HepG2 (cell line): ENCODE results near the gene CLDN4. TPM values are rescaled to one million over a fixed set of nuclear protein-coding genes. Genes with fewer than 3 reads are reported as not detected.

Source experiments
- ATAC-seq: fragments of 200-7000 bp; cut with Tn5 transposase; 3 replicates; pipeline ENCODE4 v1.9.1; 2020; ENCODE audit warnings: mild to moderate bottlenecking, moderate library complexity
- BruUV-seq: library from RNA; stranded (reverse); fragments of 400-500 nt; replicated peaks from 2 replicates; lab custom pipeline; 2021; lab: Mats Ljungman, UMichigan
- CTCF ChIA-PET: fragments of 300-600 bp; formaldehyde crosslinking; extraction: SDS; loops from one replicate; lab custom pipeline; 2021; ENCODE audit warnings: low total read pairs, inconsistent platforms, low intra/inter-chr PET ratio; lab: Yijun Ruan, JAX
- POLR2A ChIA-PET: fragments of 350-600 bp; sonication (Branson Sonifier 250); formaldehyde crosslinking; loops from one replicate; lab custom pipeline; 2020; ENCODE audit warnings: antibody characterized with exemption, inconsistent platforms; lab: Yijun Ruan, JAX
- DNase-seq: peaks from one replicate; pipeline ENCODE4 v3.0.0-alpha.2; 2015; ENCODE audit warnings: low spot score
- FAIRE-seq: peaks from 3 replicates; lab custom pipeline; 2011; peaks lifted over from hg19 to GRCh38; lab: Jason Lieb, UNC
- H2AFZ ChIP-seq: one replicate; pipeline ENCODE4 v1.6.1; 2011; ENCODE audit warnings: low read length, inconsistent platforms
- H3K27ac ChIP-seq: fragments of 300-600 bp; 3 replicates; pipeline ENCODE4 v1.8.0; 2011; ENCODE audit warnings: mixed run types, mild to moderate bottlenecking, mixed read lengths, low read length, inconsistent platforms; ENCODE audit not compliant: insufficient read depth; ENCODE audit errors: extremely low read length
- H3K27me3 ChIP-seq, 2 experiments: fragments of 200-600 bp in 1 of 2; 2 replicates in 1 of 2; 3 replicates in 1 of 2; pipeline versions ENCODE4 v1.6.0 to v1.8.0; 2011; ENCODE audit warnings: low read length in 2 of 2, mild to moderate bottlenecking in 2 of 2, moderate library complexity in 2 of 2, inconsistent platforms in 1 of 2; ENCODE audit not compliant: insufficient read depth in 2 of 2, control insufficient read depth in 1 of 2
- H3K36me3 ChIP-seq, 2 experiments: fragments of 200-600 bp in 1 of 2; replicated peaks in 1 of 2; 2 replicates in 1 of 2; 3 replicates in 1 of 2; pipeline versions ENCODE4 v1.5.1 to v1.8.0; 2011; ENCODE audit warnings: low read length in 2 of 2, inconsistent platforms in 1 of 2; ENCODE audit not compliant: insufficient read depth in 2 of 2, control insufficient read depth in 1 of 2
- H3K4me1 ChIP-seq: 2 replicates; pipeline ENCODE4 v1.5.1; 2012; ENCODE audit warnings: low read length, inconsistent platforms; ENCODE audit not compliant: insufficient read depth
- H3K4me2 ChIP-seq: 2 replicates; pipeline ENCODE4 v1.6.0; 2011; ENCODE audit warnings: low read depth, low read length, inconsistent platforms
- H3K4me3 ChIP-seq, 3 experiments: fragments of 200-600 bp in 1 of 3; sonication (generic), shearing (Covaris generic) in 1 of 3; replicated peaks in 1 of 3; 2 replicates each; pipeline ENCODE4 v1.5.1; 2011 to 2016; ENCODE audit warnings: low read length in 3 of 3, inconsistent platforms in 2 of 3, low read depth in 2 of 3, mild to moderate bottlenecking in 2 of 3, control low read depth in 1 of 3, mixed read lengths in 1 of 3; ENCODE audit not compliant: insufficient read depth in 1 of 3
- H3K79me2 ChIP-seq: one replicate; pipeline ENCODE4 v1.6.1; 2011; ENCODE audit warnings: low read length, inconsistent platforms; ENCODE audit not compliant: insufficient read depth
- H3K9ac ChIP-seq: 2 replicates; pipeline ENCODE4 v1.6.0; 2011; ENCODE audit warnings: mild to moderate bottlenecking, low read depth, low read length, inconsistent platforms; ENCODE audit not compliant: insufficient read depth
- H3K9me3 ChIP-seq: 2 replicates; pipeline ENCODE4 v1.5.1; 2012; ENCODE audit warnings: mild to moderate bottlenecking, low read length
- H4K20me1 ChIP-seq: 2 replicates; pipeline ENCODE4 v1.6.0; 2011; ENCODE audit warnings: inconsistent platforms, mild to moderate bottlenecking, low read length, moderate library complexity; ENCODE audit not compliant: insufficient read depth
- ATF1 ChIP-seq: IDR thresholded peaks from 2 replicates; pipeline ENCODE4 v1.6.1; 2016; ENCODE audit warnings: mild to moderate bottlenecking, control low read depth
- BRCA1 ChIP-seq: sonication (generic); formaldehyde crosslinking; IDR thresholded peaks from 2 replicates; pipeline ENCODE4 v1.4.0; 2020; ENCODE audit warnings: missing genetic modification reagents
- DNMT1 ChIP-seq: sonication (generic); formaldehyde crosslinking; IDR thresholded peaks from 2 replicates; pipeline ENCODE4 v1.5.1; 2020; ENCODE audit warnings: mild to moderate bottlenecking, missing genetic modification reagents
- EHMT2 ChIP-seq: fragments of 200-600 bp; sonication (generic); IDR thresholded peaks from 2 replicates; pipeline ENCODE4 v1.7.0; 2017; ENCODE audit warnings: antibody characterized with exemption, low read depth, low read length, borderline replicate concordance
- FOXP4 ChIP-seq: sonication (generic); formaldehyde crosslinking; IDR thresholded peaks from 2 replicates; pipeline ENCODE4 v1.4.0; 2020; ENCODE audit warnings: missing genetic modification reagents
- HDAC1 ChIP-seq: sonication (generic); formaldehyde crosslinking; IDR thresholded peaks from 2 replicates; pipeline ENCODE4 v1.5.1; 2020; ENCODE audit warnings: mild to moderate bottlenecking, missing genetic modification reagents
- IRX3 ChIP-seq: sonication (generic); formaldehyde crosslinking; IDR thresholded peaks from 2 replicates; pipeline ENCODE4 v1.8.1; 2023; ENCODE audit warnings: mild to moderate bottlenecking, low read depth, missing genetic modification reagents, borderline replicate concordance
- PCBP2 ChIP-seq: fragments of 200-400 bp; formaldehyde crosslinking; optimal IDR thresholded peaks from 2 replicates; pipeline ENCODE3; 2018; ENCODE audit warnings: low read length, low read depth; ENCODE audit not compliant: poor library complexity, severe bottlenecking
- PPARG ChIP-seq: conservative IDR thresholded peaks from 2 replicates; pipeline ENCODE4 v1.6.1; 2016; ENCODE audit warnings: missing biosample characterization, missing genetic modification reagents
- RELA ChIP-seq: sonication (generic); formaldehyde crosslinking; IDR thresholded peaks from 2 replicates; pipeline ENCODE4 v1.4.0; 2020; ENCODE audit warnings: missing genetic modification reagents
- ZBTB1 ChIP-seq: sonication (generic); formaldehyde crosslinking; IDR thresholded peaks from 2 replicates; pipeline ENCODE4 v1.4.0; 2020; ENCODE audit warnings: missing genetic modification reagents, borderline replicate concordance
- ZNF17 ChIP-seq: sonication (generic); formaldehyde crosslinking; IDR thresholded peaks from 2 replicates; pipeline ENCODE4 v1.5.0; 2020; ENCODE audit warnings: mild to moderate bottlenecking, missing genetic modification reagents
- ZNF746 ChIP-seq: sonication (generic); formaldehyde crosslinking; IDR thresholded peaks from 2 replicates; pipeline ENCODE4 v1.8.0; 2022; ENCODE audit warnings: mild to moderate bottlenecking, missing genetic modification reagents
- ZNF776 ChIP-seq: sonication (generic); formaldehyde crosslinking; IDR thresholded peaks from 2 replicates; pipeline ENCODE4 v1.4.0; 2020; ENCODE audit warnings: mild to moderate bottlenecking, missing genetic modification reagents
- ZSCAN21 ChIP-seq: sonication (generic); formaldehyde crosslinking; IDR thresholded peaks from 2 replicates; pipeline ENCODE4 v1.8.0; 2022; ENCODE audit warnings: mild to moderate bottlenecking, missing genetic modification reagents, moderate library complexity, borderline replicate concordance
- ZSCAN25 ChIP-seq: sonication (generic); formaldehyde crosslinking; IDR thresholded peaks from 2 replicates; pipeline ENCODE4 v1.8.0; 2022; ENCODE audit warnings: mild to moderate bottlenecking, missing genetic modification reagents
- WGBS: methylation state at CpG from one replicate; pipeline ENCODE4 v1.1.6; 2017; ENCODE audit warnings: low lambda C conversion rate; 5-methylcytosine and 5-hydroxymethylcytosine counted together
- in situ Hi-C: cut with HindIII; loops from 2 replicates; pipeline ENCODE4 v1.10.0; 2017; ENCODE audit warnings: low pct_unique_long_range_greater_than_20kb; ENCODE audit not compliant: extremely low pct_ligation_motif_present
- intact Hi-C: fragments of 100-400 bp; cut with micrococcal nuclease; formaldehyde crosslinking; loops from one replicate; pipeline ENCODE4 v1.10.0; 2022; ENCODE audit not compliant: unreplicated experiment
- polyA plus RNA-seq, 8 experiments: library from polyadenylated mRNA; depleted of rRNA in 3 of 8; stranded (reverse) in 7 of 8; unstranded in 1 of 8; fragments of >200 nt; fragmentation: Illumina TruSeq in 4 of 8; extraction: Trizol in 4 of 8; gene quantifications; 2 replicates each; pipeline versions ENCODE4 v1.2.1 to v1.2.3, GENCODE V29; 2011 to 2016; ENCODE audit warnings: low read depth in 4 of 8, missing spikeins in 1 of 8, mixed read lengths in 1 of 8; ENCODE audit not compliant: insufficient read depth in 1 of 8
- total RNA-seq, 5 experiments: library from RNA; depleted of rRNA; stranded (reverse); fragments of >200 nt; fragmentation: Illumina TruSeq; extraction: Trizol; gene quantifications; 2 replicates each; pipeline ENCODE4 v1.2.3, GENCODE V29; 2016; ENCODE audit warnings: low read depth in 1 of 5
- TF ChIP-seq, protein P1 (sequence below): IDR thresholded peaks from 2 replicates; pipeline ENCODE4 v1.6.1; 2012; ENCODE audit warnings: low read length, improper control_type of control experiment
- TF ChIP-seq, protein P2 (sequence below): sonication (generic); formaldehyde crosslinking; IDR thresholded peaks from 2 replicates; pipeline ENCODE4 v1.5.1; 2020; ENCODE audit warnings: mild to moderate bottlenecking, missing genetic modification reagents, moderate library complexity

Gene CLDN4
- total and polyA plus RNA-seq, 2 of the 13 experiments (the other 11 are each of a cell fraction or from before 2014, with no cell fraction given), result 28.2 to 35.7 TPM

- TF ChIP-seq, protein P1, sequence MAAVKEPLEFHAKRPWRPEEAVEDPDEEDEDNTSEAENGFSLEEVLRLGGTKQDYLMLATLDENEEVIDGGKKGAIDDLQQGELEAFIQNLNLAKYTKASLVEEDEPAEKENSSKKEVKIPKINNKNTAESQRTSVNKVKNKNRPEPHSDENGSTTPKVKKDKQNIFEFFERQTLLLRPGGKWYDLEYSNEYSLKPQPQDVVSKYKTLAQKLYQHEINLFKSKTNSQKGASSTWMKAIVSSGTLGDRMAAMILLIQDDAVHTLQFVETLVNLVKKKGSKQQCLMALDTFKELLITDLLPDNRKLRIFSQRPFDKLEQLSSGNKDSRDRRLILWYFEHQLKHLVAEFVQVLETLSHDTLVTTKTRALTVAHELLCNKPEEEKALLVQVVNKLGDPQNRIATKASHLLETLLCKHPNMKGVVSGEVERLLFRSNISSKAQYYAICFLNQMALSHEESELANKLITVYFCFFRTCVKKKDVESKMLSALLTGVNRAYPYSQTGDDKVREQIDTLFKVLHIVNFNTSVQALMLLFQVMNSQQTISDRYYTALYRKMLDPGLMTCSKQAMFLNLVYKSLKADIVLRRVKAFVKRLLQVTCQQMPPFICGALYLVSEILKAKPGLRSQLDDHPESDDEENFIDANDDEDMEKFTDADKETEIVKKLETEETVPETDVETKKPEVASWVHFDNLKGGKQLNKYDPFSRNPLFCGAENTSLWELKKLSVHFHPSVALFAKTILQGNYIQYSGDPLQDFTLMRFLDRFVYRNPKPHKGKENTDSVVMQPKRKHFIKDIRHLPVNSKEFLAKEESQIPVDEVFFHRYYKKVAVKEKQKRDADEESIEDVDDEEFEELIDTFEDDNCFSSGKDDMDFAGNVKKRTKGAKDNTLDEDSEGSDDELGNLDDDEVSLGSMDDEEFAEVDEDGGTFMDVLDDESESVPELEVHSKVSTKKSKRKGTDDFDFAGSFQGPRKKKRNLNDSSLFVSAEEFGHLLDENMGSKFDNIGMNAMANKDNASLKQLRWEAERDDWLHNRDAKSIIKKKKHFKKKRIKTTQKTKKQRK, result no peak
- TF ChIP-seq ZNF776 (CRISPR knock-in tag), result no peak
- TF ChIP-seq ZSCAN21 (CRISPR knock-in tag), result no peak
- TF ChIP-seq DNMT1 (CRISPR knock-in tag), result no peak
- no peak for TF ChIP-seq RELA
- TF ChIP-seq PCBP2, result no peak
Observed at GRCh38 chr7:73832806-73833205, 2.0 kb downstream of the CLDN4 start (continued).

GRCh38 chr7:73833251-73833919 is 2.6 kb downstream of the CLDN4 start:
- ChIA-PET CTCF (no interaction called here), POLR2A (interaction anchor here (1.0 to 5.5 kb wide), 3 partner anchors 8 to 17 kb away, joined by 3 to 55 read pairs (median 6); partner anchors contain the start of gene METTL27)
- Histone ChIP-seq H2AFZ (no peak overlapping the region), H3K4me2 (peak overlapping the region; percentile 98), H3K4me3 (peak overlapping the region; percentile 70 to 83 (median 75); a peak in 5 of 6 replicates), H3K79me2 (peaks cover 12% of the 10 kb centered on the region), H3K4me1 (peaks cover 55% of the 10 kb centered on the region), H3K9me3 (no peaks in the 10 kb centered on the region), H3K36me3 (no peaks in the 10 kb centered on the region), H3K27ac (peak overlapping the region; percentile 42), H3K27me3 (no peaks in the 10 kb centered on the region; a peak in 1 of 5 replicates), H4K20me1 (no peaks in the 10 kb centered on the region), H3K9ac (peak overlapping the region; percentile 46; the same call in 1 of the 2 replicates)
- in situ Hi-C loops, result no loop called here
- peak; percentile 57 for DNase-seq
- 15% methylated on average over 8 of the region's 13 CpGs for WGBS
- no TSS peak for BruUV-seq
- peak; percentile 12; the same call in 2 of the 3 replicates for ATAC-seq
- FAIRE-seq, result no peak
- intact Hi-C loops, result no loop called here
- TF ChIP-seq PPARG, result no peak
- TF ChIP-seq EHMT2, result no peak
- no peak for TF ChIP-seq ZSCAN25 (CRISPR knock-in tag)
- no peak for TF ChIP-seq IRX3
- TF ChIP-seq BRCA1 (CRISPR knock-in tag), result no peak
- TF ChIP-seq ZNF17, result no peak
- TF ChIP-seq, protein P2, sequence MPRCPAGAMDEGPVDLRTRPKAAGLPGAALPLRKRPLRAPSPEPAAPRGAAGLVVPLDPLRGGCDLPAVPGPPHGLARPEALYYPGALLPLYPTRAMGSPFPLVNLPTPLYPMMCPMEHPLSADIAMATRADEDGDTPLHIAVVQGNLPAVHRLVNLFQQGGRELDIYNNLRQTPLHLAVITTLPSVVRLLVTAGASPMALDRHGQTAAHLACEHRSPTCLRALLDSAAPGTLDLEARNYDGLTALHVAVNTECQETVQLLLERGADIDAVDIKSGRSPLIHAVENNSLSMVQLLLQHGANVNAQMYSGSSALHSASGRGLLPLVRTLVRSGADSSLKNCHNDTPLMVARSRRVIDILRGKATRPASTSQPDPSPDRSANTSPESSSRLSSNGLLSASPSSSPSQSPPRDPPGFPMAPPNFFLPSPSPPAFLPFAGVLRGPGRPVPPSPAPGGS (CRISPR knock-in tag), result no peak
- TF ChIP-seq HDAC1 (CRISPR knock-in tag), result no peak
- no peak for TF ChIP-seq ATF1 (CRISPR knock-in tag)
- 0 out of 2 replicates have a peak, but pooled peaks have one; percentile 31 for TF ChIP-seq FOXP4 (CRISPR knock-in tag)
- no peak for TF ChIP-seq ZNF746
- no peak for TF ChIP-seq ZBTB1
